Cardiac muscle cell (in vitro differentiated cells and primary cell): ENCODE results near the gene SCAF1. TPM values are rescaled to one million over a fixed set of nuclear protein-coding genes. Genes with fewer than 3 reads are reported as not detected.
A peak's percentile ranks its signal among the peaks of the same experiment; 100 is the strongest.

ENCODE experiments used
- DNase-seq, 2 donors: peaks; one replicate each; pipeline versions ENCODE4 v3.0.0 to v3.0.0-alpha.2; 2010 to 2017; ENCODE audit warnings: low read depth in 1 of 2, low spot score in 1 of 2
- H3K27ac ChIP-seq: fragments of 200-600 bp; sonication (generic); 2 replicates; pipeline ENCODE4 v1.5.1; 2016
- H3K27me3 ChIP-seq: fragments of 200-600 bp; sonication (generic); 2 replicates; pipeline ENCODE4 v1.6.0; 2016; ENCODE audit warnings: control low read depth
- H3K36me3 ChIP-seq: fragments of 200-600 bp; sonication (generic); 2 replicates; pipeline ENCODE4 v1.5.1; 2016; ENCODE audit warnings: control low read depth
- H3K4me1 ChIP-seq: fragments of 200-600 bp; sonication (generic); 2 replicates; pipeline ENCODE4 v1.8.1; 2017; ENCODE audit warnings: low read depth, mild to moderate bottlenecking, mixed run types
- H3K4me3 ChIP-seq: fragments of 200-600 bp; sonication (generic); 2 replicates; pipeline ENCODE4 v1.5.1; 2016; ENCODE audit warnings: mild to moderate bottlenecking
- H3K9me3 ChIP-seq: fragments of 200-600 bp; sonication (generic); 2 replicates; pipeline ENCODE4 v1.5.1; 2017; ENCODE audit warnings: low read depth, mild to moderate bottlenecking, control low read depth
- CTCF ChIP-seq: IDR thresholded peaks from 2 replicates; pipeline ENCODE4 v1.5.1; 2012; ENCODE audit warnings: low read depth, mild to moderate bottlenecking, low read length
- polyA plus RNA-seq: library from polyadenylated mRNA; unstranded; fragments of >200 nt; fragmentation: Nextera tagmentation; extraction: Ambion mirVana; gene quantifications from 2 replicates; pipeline ENCODE4 v1.2.1, GENCODE V29; 2016
- total RNA-seq: library from RNA; depleted of rRNA; stranded (reverse); fragments of >200 nt; gene quantifications from 2 replicates; pipeline ENCODE4 v1.2.3, GENCODE V29; 2016

The SCAF1 gene
- 66.9 and 71.0 TPM in 2 replicates for total RNA-seq
- polyA plus RNA-seq = 16.4 and 19.3 TPM in 2 replicates

- TF ChIP-seq CTCF = no peak
- H3K27ac ChIP-seq = peak within 1 kb of the TSS; percentile 100
- peaks cover 29% of the 10 kb centered on the region for H3K4me1 ChIP-seq
- no peaks in the 10 kb centered on the region for H3K9me3 ChIP-seq
- peak within 1 kb of the TSS; percentile 86 for H3K4me3 ChIP-seq
- H3K27me3 ChIP-seq = no peaks in the 10 kb centered on the region
- peaks cover 6% of the 10 kb centered on the region for H3K36me3 ChIP-seq
- peak; percentile 100 for DNase-seq
These were observed at the start of gene SCAF1 for GRCh38 chr19:49641688-49642491. SCAF1 (plus strand) TSS chr19:49642209; CDS start chr19:49645027, 2,818 bp downstream.

- H3K27me3 ChIP-seq = no peaks in the 10 kb centered on the region
- no peaks in the 10 kb centered on the region for H3K9me3 ChIP-seq
- H3K4me3 ChIP-seq = peak overlapping the region; percentile 99
- DNase-seq = peak; percentile 12 to 38
- TF ChIP-seq CTCF = no peak
- H3K36me3 ChIP-seq = peaks cover 25% of the 10 kb centered on the region
- peak overlapping the region; percentile 82 for H3K27ac ChIP-seq
- peaks cover 20% of the 10 kb centered on the region for H3K4me1 ChIP-seq
These were observed 49.4 kb upstream of the SCAF1 start for GRCh38 chr19:49592486-49593232.

- H3K27ac ChIP-seq = peak overlapping the region; percentile 82
- no peak for TF ChIP-seq CTCF
These were observed 48.5 kb upstream of the SCAF1 start for GRCh38 chr19:49593233-49594113.

GRCh38 chr19:49594157-49594992 is 47.6 kb upstream of the SCAF1 start:
- Histone ChIP-seq H3K36me3 (peaks cover 32% of the 10 kb centered on the region), H3K9me3 (no peaks in the 10 kb centered on the region), H3K4me3 (no peak overlapping the region), H3K27me3 (no peaks in the 10 kb centered on the region), H3K4me1 (peaks cover 20% of the 10 kb centered on the region), H3K27ac (peak overlapping the region; percentile 9)
- no peak for DNase-seq
- TF ChIP-seq CTCF = no peak

More at GRCh38 chr19:49593233-49594113, 48.5 kb upstream of the SCAF1 start:
- peak; percentile 94 to 96 for DNase-seq
- peaks cover 26% of the 10 kb centered on the region for H3K36me3 ChIP-seq
- H3K4me3 ChIP-seq = peak overlapping the region; percentile 99
- peaks cover 20% of the 10 kb centered on the region for H3K4me1 ChIP-seq
- H3K9me3 ChIP-seq = no peaks in the 10 kb centered on the region
- no peaks in the 10 kb centered on the region for H3K27me3 ChIP-seq
